Tibial nerve (tissue), 4 donors: ENCODE data around the gene TXNL1.

Experiments used
- CTCF ChIP-seq, 5 experiments: fragments of 200-600 bp in 3 of 5; fragments of 450-650 bp in 2 of 5; sonication (generic) in 3 of 5; IDR thresholded peaks; one replicate each; pipeline ENCODE4 v1.5.1; 2016 to 2019; ENCODE audit warnings: antibody characterized with exemption in 5 of 5, mild to moderate bottlenecking in 3 of 5, moderate library complexity in 2 of 5
- EP300 ChIP-seq, 2 donors: sonication (generic); formaldehyde crosslinking; IDR thresholded peaks; one replicate each; pipeline ENCODE4 v1.6.1; 2017; ENCODE audit warnings: antibody characterized with exemption in 2 of 2, mild to moderate bottlenecking in 1 of 2
- POLR2A ChIP-seq, 2 donors: fragments of 450-650 bp; IDR thresholded peaks; one replicate each; pipeline ENCODE4 v1.6.1; 2017; ENCODE audit warnings: antibody characterized with exemption in 2 of 2, mild to moderate bottlenecking in 2 of 2, moderate library complexity in 2 of 2

- TF ChIP-seq CTCF (IDR thresholded peaks at IDR 0.05) (no peak), POLR2A (IDR thresholded peaks at IDR 0.05) (no peak), EP300 (IDR thresholded peaks at IDR 0.05) (no peak)
Observed at GRCh38 chr18:56641714-56642337, 3.4 kb upstream of the TXNL1 start.
